ENCODE measurements around the gene ANK3.

ANK3 gene

DNA sequence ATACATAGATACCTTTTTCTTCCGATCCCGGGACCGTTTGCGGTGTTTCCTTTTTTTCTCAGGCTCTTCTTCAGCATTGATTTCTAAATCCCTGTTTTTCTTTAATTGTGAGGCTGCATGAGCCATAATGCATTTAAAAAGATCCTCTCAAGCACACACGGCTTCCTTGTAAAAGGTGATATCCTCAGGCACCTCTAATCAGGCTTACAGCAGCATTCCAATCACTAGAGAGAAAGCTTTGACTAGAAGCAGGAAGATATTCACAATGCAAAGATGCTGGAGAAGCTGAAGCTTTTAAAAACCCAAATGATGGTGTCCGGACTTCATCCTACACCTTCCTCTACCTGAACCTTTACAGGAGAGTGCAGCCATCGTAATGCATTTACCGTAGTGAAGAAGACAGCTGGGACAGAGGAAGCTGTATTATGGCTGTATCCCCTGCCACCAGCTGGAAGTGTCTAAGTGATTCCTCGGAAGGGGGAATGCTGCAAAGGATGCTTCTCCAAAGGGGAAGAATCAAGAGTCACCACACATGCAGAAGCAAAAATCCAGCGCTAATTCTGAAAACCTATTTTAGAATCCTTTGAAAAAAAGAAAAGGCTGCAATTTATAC, at the start of gene ANK3:
TSS of gene ANK3 (minus strand) at position 463 of the 613 bp plus-strand sequence. CDS start at position 126, 337 bp downstream.
- Histone ChIP-seq H3K27me3 (ENCODE audit: insufficient read depth, low read depth, severe bottlenecking) (no peaks in the 10 kb centered on the region), H3K4me3 (ENCODE audit: low read depth, low read length) (0 out of 2 replicates have a peak within 1 kb of the TSS, but pooled peaks have one; percentile 4), H3K27ac (no peak within 1 kb of the TSS), H3K36me3 (no peaks in the 10 kb centered on the region), H3K9me3 (ENCODE audit: severe bottlenecking) (no peaks in the 10 kb centered on the region)
- TF ChIP-seq, protein P1, sequence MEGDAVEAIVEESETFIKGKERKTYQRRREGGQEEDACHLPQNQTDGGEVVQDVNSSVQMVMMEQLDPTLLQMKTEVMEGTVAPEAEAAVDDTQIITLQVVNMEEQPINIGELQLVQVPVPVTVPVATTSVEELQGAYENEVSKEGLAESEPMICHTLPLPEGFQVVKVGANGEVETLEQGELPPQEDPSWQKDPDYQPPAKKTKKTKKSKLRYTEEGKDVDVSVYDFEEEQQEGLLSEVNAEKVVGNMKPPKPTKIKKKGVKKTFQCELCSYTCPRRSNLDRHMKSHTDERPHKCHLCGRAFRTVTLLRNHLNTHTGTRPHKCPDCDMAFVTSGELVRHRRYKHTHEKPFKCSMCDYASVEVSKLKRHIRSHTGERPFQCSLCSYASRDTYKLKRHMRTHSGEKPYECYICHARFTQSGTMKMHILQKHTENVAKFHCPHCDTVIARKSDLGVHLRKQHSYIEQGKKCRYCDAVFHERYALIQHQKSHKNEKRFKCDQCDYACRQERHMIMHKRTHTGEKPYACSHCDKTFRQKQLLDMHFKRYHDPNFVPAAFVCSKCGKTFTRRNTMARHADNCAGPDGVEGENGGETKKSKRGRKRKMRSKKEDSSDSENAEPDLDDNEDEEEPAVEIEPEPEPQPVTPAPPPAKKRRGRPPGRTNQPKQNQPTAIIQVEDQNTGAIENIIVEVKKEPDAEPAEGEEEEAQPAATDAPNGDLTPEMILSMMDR (IDR thresholded peaks at IDR 0.05; ENCODE audit: low read depth, low read length): no peak
- DNase-seq: no peak

DNA sequence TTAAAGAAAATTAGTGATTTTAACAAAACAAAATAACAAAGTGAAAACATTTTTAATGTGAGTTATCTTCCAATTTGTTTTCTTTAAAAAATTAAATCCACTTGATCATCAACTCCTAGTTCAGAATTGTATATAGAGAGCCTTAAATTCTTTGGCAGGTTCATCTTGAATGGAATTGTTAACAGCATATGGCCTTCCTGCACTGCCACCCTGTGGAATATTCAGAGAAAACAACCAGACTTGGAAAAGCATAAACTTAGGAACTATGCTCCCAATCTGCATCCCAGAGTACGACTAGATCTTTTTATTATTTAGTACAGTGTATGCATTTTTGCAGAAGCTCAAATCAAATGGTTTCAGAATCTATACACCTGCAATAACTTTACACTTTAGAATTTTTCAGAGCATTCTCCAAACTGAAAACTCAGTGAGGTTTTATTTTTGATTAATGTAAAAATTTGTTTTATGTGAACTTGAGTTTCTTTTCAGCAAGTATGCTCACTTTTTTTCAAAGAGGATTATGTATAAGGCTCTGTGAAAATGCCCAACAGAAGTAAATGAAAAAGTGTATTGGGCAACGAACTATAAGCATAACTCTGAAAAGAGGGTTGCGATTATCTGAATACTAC, 44.9 kb upstream of the ANK3 start:
- TF ChIP-seq, protein P1 (IDR thresholded peaks at IDR 0.05; ENCODE audit: low read depth, low read length): peak; percentile 47; the same call in 1 of the 2 replicates
- DNase-seq: peak; percentile 35
- H3K27me3 ChIP-seq (ENCODE audit: insufficient read depth, low read depth, severe bottlenecking): no peaks in the 10 kb centered on the region
- H3K4me3 ChIP-seq (ENCODE audit: low read depth, low read length): no peak overlapping the region
- no peak overlapping the region for H3K27ac ChIP-seq
- H3K36me3 ChIP-seq: no peaks in the 10 kb centered on the region
- H3K9me3 ChIP-seq (ENCODE audit: severe bottlenecking): no peaks in the 10 kb centered on the region

DNA sequence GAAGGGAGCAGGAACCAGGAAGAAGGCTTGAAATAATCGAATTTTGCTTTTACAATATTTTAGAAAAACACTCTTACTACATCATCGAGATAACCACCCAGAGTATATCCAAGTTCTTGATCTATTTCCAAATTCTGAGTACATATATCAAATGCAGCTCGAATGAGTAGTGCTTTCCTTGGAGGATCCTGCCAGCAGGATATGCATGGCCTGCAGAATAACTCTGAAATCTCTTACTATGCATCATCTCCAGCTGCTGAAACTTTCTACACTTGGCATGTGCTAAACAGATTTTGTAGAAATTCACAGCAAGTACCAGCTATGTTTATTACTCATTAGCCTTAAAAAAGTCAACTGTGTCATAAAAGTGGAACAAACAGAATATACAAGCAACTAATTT, 44.0 kb upstream of the ANK3 start:
- TF ChIP-seq, protein P1 (IDR thresholded peaks at IDR 0.05; ENCODE audit: low read depth, low read length): no peak
- no peak for DNase-seq
- H3K27ac ChIP-seq: no peak overlapping the region

DNA sequence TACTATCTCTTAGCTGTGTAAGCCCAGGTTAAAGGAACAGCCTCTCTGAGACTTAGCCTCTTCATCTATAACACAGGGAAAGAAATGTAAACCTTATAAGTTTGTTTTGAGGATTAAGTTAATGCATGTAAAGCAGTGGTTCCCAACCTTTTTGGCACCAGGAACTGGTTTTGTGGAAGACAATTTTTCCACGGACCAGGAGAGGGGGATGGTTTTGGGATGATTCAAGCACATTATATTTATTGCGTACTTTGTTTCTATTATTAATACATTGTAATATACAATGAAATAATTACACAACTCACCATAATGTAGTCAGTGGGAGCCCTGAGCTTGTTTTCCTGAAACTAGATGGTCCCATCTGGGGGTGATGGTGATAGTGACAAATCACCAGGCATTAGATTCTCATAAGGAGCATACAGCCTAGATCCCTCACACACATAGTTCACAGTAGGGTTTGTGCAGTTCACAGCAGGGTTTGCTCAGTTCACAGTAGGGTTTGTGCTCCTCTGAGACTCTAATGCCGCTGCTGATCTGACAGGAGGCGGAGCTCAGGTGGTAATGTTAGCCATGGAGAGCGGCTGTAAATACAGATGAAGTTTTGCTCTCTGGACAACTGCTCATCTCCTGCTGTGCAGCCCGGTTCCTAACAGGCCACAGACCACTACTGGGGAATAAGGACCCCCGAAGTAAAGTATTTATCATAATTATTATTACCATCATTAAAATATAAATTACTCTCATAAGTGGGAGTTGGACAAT, 41.3 kb upstream of the ANK3 start:
- H3K36me3 ChIP-seq: no peaks in the 10 kb centered on the region
- H3K27ac ChIP-seq: no peak overlapping the region
- H3K4me3 ChIP-seq (ENCODE audit: low read depth, low read length): no peak overlapping the region
- no peaks in the 10 kb centered on the region for H3K9me3 ChIP-seq (ENCODE audit: severe bottlenecking)
- TF ChIP-seq, protein P1 (IDR thresholded peaks at IDR 0.05; ENCODE audit: low read depth, low read length): no peak
- DNase-seq: no peak
- no peaks in the 10 kb centered on the region for H3K27me3 ChIP-seq (ENCODE audit: insufficient read depth, low read depth, severe bottlenecking)

More for the DNA sequence above, 44.0 kb upstream of the ANK3 start:
- no peaks in the 10 kb centered on the region for H3K36me3 ChIP-seq
- no peaks in the 10 kb centered on the region for H3K27me3 ChIP-seq (ENCODE audit: insufficient read depth, low read depth, severe bottlenecking)
- no peak overlapping the region for H3K4me3 ChIP-seq (ENCODE audit: low read depth, low read length)
- H3K9me3 ChIP-seq (ENCODE audit: severe bottlenecking): no peaks in the 10 kb centered on the region

- no peak overlapping the region for H3K4me3 ChIP-seq (ENCODE audit: low read depth, low read length)
- no peak for DNase-seq
These were observed 40.3 kb upstream of the ANK3 start for GRCh38 chr10:60430017-60430416.

More at GRCh38 chr10:60430017-60430416, 40.3 kb upstream of the ANK3 start:
- no peak overlapping the region for H3K27ac ChIP-seq
- H3K27me3 ChIP-seq (ENCODE audit: insufficient read depth, low read depth, severe bottlenecking): no peaks in the 10 kb centered on the region
- TF ChIP-seq, protein P1 (IDR thresholded peaks at IDR 0.05; ENCODE audit: low read depth, low read length): no peak
- no peaks in the 10 kb centered on the region for H3K36me3 ChIP-seq
- no peaks in the 10 kb centered on the region for H3K9me3 ChIP-seq (ENCODE audit: severe bottlenecking)

Measured in WERI-Rb-1 (cell line).